Fibroblast of the aortic adventitia (primary cell): ENCODE measurements around the gene PCK1. TPM values are rescaled to one million over a fixed set of nuclear protein-coding genes. Genes with fewer than 3 reads are reported as not detected.

Experiments
- DNase-seq: peaks from one replicate; pipeline ENCODE4 v3.0.0-alpha.2; 2010; ENCODE audit warnings: low read depth
- H3K4me3 ChIP-seq: 2 replicates; pipeline ENCODE4 v1.5.1; 2011; ENCODE audit warnings: low read depth, mild to moderate bottlenecking, control low read depth, low read length, moderate library complexity
- total RNA-seq: library from RNA; depleted of rRNA; stranded (reverse); fragments of >200 nt; gene quantifications from 2 replicates; pipeline ENCODE4 v1.2.3, GENCODE V29; 2012; ENCODE audit warnings: low replicate concordance
- TF ChIP-seq, protein P1 (sequence below): IDR thresholded peaks from 2 replicates; pipeline ENCODE4 v1.5.1; 2011; ENCODE audit warnings: mild to moderate bottlenecking, low read length, control low read depth, inconsistent platforms; ENCODE audit not compliant: insufficient read depth

Gene PCK1
- total RNA-seq, 1 donor: not detected

DNA sequence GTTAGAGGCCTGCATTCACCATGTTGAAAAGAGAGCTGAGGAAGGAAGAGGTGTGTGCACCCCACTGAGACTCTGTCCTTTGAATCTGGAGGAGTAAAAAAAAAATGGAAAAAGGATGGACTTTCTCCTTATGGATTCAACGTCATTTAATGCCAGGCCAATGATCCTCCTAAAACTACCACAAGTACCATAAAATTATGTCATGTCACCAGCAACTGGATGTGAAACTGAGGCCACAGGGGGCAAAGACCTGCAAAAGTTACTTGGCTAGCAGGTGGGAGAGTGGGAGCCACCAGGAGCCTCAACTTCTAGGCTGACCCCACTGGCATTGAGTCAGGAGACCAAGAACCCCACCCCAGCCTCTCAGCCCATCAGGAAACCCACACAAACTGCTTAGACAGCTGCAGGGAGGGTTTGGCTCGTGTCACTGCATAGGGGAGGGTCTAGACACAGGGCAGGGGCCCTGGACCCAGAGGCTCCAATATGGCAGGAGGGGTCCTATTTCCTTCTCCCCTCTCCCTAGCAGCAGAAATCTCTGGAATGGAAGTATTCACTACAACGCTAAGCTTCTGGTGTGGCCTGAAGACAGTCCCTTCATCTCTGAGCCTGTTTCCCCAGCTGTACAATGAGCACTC lies 11.0 kb downstream of the PCK1 start:
- H3K4me3 ChIP-seq: no peak overlapping the region
- TF ChIP-seq, protein P1, sequence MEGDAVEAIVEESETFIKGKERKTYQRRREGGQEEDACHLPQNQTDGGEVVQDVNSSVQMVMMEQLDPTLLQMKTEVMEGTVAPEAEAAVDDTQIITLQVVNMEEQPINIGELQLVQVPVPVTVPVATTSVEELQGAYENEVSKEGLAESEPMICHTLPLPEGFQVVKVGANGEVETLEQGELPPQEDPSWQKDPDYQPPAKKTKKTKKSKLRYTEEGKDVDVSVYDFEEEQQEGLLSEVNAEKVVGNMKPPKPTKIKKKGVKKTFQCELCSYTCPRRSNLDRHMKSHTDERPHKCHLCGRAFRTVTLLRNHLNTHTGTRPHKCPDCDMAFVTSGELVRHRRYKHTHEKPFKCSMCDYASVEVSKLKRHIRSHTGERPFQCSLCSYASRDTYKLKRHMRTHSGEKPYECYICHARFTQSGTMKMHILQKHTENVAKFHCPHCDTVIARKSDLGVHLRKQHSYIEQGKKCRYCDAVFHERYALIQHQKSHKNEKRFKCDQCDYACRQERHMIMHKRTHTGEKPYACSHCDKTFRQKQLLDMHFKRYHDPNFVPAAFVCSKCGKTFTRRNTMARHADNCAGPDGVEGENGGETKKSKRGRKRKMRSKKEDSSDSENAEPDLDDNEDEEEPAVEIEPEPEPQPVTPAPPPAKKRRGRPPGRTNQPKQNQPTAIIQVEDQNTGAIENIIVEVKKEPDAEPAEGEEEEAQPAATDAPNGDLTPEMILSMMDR: no peak
- DNase-seq: no peak

DNA sequence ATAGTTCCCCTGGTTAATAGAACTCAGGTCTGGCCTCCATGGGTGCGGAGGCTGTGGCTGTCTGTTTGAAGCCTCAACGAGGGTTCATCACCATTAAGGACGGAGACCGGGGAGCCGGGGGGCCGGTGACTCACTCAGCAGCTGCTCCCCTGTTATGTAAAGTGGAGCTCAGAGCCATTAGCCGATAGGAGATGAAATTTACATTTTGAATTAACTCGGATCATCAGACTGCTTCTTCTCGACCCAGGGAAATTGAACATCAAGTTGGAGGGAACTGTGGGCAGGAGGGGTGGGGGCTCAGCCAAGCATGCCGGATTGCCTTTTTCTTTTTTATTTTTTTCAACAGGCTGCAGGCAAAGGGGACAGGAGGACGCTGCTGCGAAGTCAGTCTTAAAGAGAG lies 12.3 kb downstream of the PCK1 start:
- no peak for DNase-seq
- TF ChIP-seq, protein P1: no peak
- no peak overlapping the region for H3K4me3 ChIP-seq

DNA sequence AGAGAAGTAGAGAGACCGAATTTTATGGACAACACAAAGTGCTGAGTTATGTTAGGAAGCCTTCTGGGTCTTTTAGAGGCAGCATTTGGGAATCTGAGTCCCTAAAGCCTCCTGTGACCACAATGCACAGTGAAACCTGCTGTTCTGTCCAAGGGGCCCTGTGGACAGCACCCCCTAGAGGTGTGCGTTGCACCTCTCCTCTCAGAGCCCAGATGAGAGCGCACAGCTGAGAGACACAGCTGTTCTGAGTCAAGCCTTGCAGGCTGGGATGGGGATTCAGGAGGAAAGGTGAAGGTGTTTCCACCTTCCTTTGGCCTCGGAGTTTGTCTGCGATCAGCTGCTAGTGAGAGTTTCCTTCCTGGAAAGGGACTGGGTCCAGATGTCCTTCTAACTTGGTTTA lies 13.0 kb downstream of the PCK1 start:
- H3K4me3 ChIP-seq: no peak overlapping the region
- TF ChIP-seq, protein P1: no peak
- DNase-seq: no peak

DNA sequence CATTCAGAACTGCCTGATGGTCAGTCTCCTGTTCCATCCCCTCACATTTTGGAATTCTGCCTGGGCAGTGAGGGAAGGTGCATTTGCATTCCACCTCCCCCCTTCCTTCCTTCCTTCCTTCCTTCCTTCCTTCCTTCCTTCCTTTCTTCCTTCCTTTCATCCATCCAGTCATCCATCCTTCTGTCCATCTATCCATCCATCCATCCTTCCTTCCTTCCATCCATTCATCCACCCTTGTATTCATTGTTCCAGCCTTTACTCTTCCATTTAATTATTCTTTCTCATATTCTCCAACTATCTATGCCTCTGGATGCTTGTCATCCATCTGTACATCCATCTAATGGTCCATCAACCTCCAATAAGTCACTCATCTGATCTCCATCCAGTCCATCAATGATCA lies 14.0 kb downstream of the PCK1 start:
- DNase-seq: no peak
- H3K4me3 ChIP-seq: no peak overlapping the region
- TF ChIP-seq, protein P1: no peak

DNA sequence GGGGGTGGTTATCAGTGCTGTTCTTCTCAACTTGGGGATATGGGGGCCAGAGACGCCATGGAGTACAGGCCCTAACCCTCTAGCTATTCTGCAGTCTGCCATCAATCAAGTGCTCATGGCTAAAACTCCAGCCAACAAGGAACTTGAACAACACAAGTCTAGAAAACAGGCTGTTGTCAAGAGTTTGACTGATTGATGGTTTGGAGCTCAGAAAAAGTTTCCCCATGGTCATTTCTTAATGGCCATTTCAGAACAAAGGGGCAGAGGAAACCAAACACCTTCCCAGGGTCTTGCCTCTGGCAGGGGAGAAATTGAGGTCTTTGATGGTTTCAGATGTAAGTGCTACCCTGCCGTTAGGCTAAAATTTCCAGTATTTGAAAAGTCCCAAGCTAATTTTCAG lies 15.1 kb downstream of the PCK1 start:
- no peak overlapping the region for H3K4me3 ChIP-seq
- DNase-seq: no peak
- TF ChIP-seq, protein P1: no peak

DNA sequence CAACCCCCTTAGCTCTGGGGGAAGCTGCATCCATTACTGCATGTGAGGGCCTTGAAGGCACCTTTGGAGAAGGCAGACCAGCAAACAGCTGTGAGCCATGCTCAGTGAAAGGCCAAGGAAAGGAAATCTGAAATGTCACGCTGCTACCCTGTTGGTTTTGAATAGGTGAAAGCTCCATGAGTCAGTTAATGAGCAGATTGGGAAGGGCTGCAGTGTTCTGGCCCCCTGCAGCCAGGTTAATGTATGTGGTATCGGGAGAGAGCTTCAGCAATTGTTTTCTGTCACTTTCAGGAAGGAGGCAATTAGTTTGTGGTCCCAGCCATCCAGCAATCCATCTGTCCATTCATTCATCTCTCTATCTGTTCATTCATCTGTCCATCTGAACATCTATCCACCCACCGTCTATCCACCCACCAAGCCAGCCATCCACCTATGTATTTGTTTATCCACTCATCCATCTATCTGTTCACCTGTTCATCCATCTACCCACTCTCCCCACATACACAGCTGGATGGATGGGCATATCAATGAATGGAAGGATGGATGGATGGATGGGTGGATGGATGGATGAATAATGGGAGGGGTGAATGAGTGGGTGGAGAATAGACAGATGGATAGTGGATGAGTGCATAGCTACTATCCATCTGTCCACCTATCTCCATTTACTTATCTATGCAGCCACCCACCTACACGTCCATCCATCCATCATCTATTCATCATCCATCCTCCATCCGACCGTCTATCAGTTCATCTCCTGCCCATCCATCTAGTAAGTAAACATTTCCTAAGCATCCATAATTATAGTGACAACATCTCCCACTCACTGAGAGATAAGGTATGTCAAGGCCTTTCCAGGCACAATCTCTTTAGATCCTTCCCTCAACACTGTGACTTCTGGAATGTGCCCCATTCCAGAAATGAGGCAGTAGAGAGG lies 16.0 kb downstream of the PCK1 start:
- no peak overlapping the region for H3K4me3 ChIP-seq
- TF ChIP-seq, protein P1: no peak
- no peak for DNase-seq
